Measurements from ENCODE around the gene ADCY1.

GRCh38 chr7:45687721-45688120, 113.6 kb downstream of the ADCY1 start:
- no peak for TF ChIP-seq CTCF (IDR thresholded peaks at IDR 0.05; ENCODE audit: low read depth, low read length)
- no peak for TF ChIP-seq EZH2phosphoT487 (IDR thresholded peaks at IDR 0.05; ENCODE audit: low read depth)

Measured in OCI-LY3 (cell line).